NCI-H1048 (cell line): ENCODE results near the gene ACVR1.
"Not testable (repeated sequence)": the region's sequence is repeated elsewhere in the genome, so short reads cannot be mapped to it uniquely, and the experiment has no call there.

Experiments used
- DNase-seq: peaks from one replicate; lab custom pipeline; 2025; lab: John Stamatoyannopoulos, UW

ACVR1 gene

DNA sequence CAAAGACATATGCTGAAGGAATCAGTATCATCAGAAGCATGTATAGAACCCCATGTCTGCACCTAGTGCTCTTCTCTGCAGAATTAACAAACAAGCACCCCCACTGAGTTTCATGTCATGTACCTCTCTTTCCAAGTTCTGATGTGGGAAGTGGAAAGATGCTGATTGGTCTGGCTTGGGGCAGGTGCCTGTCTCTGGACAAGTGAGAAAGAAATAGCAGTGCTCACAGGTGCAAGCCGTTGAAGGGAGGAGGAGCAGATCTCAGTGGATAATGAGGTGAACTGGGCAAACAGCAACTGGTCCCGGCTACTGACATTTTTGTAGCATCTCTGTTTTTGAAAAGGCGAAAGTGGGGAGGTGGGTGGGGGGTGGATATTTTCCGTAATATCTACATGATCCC, 17.5 kb upstream of the ACVR1 start:
- no peak for DNase-seq

DNA sequence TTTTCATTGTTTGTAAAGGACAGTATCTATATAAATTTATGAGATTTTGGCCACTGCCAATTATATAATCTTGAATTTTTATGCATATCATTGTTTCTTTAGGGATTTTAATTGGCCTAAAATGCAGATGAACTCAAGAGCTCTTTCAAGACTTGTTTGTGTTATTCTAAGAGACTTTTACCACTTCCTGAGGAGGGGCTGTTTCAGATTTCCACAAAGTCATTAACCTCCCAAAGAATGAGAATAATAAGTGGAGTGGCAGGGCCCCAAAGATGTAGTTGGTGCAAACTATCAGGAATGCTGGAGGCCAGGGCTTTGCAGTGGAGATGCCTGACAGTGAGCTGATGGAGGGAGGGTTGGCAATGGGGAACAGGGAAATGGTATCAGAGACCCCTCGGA, 15.5 kb upstream of the ACVR1 start:
- DNase-seq: no peak

DNA sequence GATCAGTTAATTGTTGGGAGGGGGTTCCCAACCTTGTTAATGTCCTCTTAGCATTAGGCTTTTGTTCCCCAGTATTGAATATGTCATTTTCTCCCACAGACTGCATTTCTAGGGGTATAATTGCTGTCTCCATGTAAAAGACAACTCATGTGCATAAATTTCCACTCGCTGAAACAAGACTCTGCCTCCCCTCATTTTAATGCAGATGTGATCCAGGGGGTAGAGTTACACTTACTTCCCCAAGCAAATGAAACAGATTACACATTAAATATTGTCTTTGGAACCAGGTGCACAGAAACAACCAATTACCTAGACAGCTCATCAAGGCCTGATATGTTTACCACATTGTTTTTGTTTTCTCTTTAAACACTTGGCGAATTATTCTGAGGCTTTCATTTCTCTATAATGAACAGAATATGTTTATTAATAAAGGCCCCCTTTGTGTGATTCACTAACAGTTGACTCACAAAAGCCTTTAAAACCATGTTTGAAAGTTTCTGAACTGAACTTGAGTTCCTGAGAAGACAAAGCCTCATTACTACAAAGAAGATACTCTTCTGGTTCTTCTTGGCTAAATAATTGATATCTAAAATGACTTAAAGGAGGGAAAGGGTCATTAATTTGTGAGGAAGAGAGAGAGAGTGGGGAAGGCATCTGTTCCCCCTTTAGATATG, 15.0 kb upstream of the ACVR1 start:
- no peak for DNase-seq

DNA sequence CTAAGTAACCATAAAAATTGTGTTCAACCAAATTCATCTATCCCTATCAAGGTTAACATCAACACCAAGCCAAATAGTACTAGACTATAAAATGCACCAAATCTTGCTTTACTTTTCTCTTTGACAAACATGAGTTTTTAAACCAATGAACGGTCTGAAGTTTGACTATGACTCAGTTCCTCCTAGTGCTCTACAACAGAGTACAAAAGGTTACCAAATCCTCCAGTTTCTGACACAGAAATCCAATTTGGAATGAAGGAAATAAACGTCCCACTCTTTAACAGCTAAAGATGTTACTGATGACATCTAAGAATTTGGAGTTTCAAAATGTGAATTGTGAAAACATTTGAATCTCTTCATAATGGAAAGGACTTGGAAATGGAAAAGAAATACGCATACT, 11.8 kb upstream of the ACVR1 start:
- DNase-seq: no peak

DNA sequence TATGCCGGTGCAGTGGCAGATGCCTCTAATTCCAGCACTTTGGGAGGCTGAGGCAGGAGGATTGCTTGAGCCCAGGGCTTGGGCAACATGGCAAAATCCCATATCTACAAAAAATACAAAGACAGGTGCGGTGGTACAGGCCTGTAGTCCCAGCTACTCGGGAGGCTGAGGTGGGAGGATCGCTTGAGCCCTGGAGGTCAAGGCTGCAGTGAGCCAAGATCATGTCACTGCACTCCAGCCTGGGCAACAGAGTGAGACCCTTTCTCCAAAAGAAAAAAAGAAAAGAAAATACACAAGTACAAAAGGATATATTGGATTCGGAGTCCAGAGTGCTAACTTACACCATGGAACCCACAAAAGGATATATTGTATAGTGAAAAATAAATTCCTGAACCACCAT, 8.4 kb upstream of the ACVR1 start:
- DNase-seq: not testable (repeated sequence)

DNA sequence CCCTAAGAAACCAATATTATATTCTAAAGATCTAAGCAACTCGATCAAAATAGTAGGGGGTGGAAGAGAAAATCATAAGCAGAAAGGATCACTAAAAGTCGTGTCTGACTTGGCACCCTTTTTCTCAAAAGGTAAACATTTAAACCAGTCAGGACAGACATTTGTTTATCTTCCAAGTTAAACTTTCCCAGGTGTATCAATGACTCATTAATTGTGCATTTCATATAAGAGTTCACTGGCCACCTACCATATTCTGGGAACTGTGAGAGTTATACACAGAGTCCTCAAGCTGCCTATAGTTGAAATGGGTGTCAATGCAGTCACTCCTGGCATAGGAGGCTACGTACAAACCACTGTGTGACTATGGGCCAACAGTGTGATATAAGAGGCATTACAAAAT, 4.8 kb upstream of the ACVR1 start:
- no peak for DNase-seq

DNA sequence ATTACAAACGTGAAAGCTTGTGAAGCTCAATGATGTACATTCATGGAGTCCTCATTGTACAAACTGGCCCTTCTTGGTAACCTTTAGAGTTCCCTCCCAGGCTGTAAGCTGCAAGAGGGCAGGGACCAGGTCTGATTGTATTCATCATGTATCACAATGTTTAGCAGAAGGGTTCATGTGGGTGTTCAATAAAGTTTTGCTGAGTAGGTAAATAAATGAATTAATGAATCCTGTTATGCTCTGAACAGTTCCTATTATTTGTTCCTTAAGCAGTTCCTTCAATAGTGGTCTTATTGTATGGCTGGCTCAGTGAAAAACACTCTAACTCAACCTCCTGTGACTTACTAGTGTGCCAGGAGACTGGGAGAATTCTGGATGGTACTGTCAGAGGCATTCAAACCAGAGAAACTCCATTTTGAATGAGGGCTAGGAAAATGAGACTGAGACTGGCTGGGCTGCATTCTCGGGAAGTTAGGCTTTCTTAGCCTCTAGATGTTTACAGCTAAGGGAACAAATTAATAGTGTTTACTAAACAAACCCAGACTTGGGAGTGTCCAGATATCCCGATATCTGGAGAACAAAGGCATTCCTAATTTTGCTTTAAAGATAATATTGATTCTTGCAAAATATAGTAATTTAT, 1.8 kb upstream of the ACVR1 start:
- no peak for DNase-seq

DNA sequence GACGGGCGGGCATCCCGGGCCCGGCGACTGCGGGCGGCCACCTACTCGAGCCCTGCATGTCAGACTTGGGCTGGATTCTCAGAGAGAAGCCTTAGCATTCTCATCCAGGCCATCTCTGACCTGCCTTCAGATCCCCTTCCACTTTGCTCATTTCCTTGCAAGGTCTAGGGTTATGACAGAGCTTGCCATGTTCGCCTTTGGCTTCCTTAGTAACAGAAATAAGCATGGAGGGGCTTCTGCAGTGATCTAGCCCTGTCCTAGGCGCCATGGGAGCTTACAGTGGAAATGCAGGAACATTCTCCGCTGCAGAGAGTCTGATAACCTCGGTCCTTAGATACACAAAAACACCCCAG, 632 bp upstream of the ACVR1 start:
- no peak for DNase-seq

DNA sequence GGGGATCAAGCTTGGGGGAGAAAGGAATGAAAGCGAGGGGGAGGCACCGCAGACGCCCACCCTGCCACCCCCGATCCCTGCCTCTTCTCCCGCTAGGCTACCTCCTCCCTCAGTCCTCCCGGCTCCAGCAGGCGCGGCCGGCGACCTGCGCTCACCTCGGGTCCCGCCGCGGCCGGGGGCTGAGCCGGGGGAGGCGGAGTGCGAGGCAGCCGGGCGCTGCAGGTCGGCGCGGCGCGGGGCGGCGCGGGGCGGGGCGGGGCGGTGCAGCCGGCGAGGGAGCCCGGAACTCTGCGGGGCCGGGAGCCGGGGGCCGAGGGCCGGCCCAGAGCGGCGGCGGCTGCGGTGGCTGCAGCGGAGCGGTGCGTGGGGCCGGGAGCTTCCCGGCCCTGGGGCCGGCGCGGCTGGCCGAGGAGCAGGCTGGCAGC, 477 bp downstream of the ACVR1 start:
- DNase-seq: no peak

DNA sequence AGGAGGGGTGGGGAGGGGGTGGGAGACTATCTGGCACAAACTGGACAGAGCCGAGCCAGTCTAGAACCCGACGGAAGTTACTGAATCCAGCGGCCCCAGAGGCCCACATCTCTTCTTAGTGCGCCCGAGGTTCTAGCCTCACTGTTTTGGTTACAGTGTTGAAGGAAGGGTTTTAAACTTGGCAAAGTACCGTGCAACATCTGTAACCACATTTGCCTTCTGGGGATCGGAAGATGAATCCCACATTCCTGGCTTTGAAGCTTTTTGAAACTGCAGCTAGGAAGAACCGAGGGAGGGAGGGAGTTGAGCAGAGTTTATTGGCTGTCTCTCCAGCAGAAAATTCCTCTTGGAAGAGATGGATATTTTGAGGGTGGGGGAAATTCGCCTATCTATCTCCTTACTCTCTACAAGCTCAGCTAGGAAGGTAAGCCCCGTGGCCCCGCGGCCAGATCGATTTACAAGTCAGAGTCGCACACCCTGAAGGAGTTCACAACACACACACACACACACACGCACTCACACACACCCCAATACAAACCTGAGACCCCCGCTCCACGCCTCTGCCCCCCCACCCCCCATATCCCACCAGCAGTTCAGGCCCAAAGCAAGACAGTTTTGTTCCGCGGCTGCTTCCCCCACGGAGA, 1.0 kb downstream of the ACVR1 start:
- peak; percentile 5 for DNase-seq

DNA sequence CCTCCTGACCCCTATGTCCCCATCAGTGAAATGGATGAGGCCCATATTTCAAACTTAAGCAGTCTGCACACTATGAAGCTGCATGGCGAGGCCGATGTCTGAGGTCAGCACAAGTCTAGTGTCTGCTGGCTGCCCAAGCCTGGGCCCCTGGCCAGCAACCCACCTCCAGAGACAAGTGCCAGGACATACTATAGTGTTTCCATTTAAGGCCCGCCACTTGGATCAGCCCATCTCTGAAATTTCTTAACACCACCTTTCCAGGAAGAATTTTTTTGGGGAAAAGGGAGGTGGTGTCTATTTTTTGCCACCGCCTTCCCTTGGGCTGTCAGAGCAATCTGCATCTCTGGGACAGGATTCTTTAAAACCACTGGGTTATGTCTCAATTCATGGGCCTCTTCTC, 1.8 kb downstream of the ACVR1 start:
- DNase-seq: no peak

DNA sequence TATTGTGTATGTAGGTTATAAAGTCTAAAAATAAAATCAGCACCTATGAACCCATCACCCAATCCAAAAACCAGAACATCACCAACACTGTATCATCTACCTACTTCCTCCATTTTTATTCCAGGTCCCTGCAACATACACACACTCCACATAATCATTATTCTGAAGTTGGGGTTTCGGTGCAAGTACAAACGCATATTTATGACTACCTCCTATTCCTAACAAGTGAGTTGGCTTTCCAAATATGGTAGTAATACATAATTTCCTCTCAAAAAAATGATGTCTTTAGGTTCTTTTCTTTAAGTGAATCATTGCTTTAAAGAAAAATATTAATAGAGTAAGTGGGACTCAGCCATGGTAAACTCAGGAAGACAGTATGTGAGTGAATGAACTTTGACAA, 3.3 kb downstream of the ACVR1 start:
- no peak for DNase-seq

DNA sequence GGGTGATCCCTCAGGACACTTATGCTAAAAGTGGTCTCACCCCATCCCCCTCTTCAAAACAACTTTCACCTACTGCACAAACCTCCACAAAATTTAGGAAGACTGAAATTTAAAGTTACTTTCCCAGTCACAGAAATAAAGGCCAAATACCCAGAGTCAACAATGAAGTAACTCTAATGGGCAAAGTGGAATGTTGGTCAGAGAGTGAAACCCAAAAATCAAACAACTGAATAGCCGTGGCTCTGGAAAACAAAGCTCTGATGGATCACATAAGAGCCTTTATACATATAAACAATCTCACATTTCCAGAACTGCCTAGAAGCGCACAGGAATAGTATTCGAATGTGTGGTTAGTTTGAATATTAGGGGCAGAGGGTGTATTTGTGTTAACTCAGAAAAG, 4.7 kb downstream of the ACVR1 start:
- DNase-seq: no peak

DNA sequence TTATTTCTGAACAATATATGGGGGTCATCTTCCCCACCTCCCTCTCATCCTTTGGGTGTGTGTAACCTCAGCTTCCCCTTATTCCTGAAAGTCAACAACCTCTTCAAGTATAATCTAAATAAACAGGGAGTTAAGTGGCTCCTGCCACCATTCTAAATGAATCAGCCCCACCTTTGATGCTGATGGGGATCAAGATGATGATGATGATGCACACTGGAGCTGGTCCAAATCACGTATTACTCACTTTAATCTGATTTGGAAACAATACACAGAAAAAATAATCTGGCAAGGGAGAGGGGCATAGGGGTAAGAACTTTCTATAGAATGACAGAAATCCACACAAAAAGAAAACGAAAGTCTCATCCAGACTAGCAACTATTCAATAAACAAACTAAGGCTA, 7.1 kb downstream of the ACVR1 start:
- no peak for DNase-seq

DNA sequence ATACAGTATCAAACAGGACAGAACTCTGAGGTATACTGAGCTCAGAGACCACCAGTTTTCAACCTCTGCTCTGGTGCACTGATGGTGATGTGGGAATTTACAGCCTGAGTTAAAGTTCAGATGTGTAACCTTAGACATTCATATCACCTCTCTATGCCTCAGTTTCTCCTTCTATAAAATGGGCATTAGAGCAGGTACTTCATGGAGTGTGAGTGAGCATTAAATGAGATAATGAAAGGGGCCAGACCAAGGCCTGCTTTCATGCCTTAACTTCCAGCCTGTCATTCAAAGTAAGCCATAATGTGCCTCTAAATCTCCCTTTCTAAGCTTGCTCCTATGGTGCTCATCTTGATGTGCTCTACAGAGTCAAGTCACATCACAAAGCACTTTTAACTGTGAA, 8.4 kb downstream of the ACVR1 start:
- no peak for DNase-seq

DNA sequence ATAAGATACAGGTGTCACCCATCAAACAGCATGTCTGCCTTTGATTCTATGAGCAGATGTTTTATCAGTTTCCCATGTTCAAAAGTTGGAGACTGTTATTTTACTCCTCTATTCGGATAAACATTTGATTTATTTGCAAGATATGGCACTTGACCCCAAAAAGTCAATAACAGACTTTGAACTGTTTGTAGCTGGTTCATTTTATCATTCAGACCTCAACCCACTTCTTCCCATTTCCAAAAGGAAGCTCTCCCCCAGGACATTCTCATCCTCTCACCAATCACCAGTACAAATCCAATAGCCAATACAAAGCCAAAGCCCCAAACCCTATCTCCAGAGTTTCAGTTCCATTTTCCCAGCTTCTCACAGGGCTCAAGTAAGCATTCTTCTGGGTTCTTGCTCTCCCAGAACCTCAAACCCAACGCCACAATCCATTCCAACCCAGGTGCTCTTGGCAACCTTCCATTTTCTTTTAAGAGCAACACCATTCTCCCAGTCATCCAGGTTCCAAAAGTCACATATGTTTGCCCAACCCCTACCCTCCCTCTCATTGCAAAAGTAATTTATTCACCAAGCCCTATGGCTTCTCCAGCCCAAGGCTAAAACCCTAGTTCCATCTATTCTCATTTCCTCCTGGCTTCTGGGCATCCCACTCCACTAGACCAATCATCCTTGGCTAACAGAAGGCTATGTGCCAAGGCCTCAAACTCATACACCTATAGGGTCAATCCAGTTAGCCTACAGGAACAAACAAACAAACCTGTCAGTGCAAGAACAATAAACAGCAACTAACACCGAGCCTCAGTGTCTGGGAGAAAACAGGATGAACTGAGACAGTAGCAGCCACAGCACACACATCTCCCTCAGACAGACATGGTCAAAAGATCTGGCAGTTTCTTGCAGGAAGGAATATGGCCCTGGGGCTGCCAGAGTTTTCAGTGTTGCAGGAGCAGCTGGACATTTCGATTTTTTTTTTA, 9.2 kb downstream of the ACVR1 start:
- DNase-seq: no peak

DNA sequence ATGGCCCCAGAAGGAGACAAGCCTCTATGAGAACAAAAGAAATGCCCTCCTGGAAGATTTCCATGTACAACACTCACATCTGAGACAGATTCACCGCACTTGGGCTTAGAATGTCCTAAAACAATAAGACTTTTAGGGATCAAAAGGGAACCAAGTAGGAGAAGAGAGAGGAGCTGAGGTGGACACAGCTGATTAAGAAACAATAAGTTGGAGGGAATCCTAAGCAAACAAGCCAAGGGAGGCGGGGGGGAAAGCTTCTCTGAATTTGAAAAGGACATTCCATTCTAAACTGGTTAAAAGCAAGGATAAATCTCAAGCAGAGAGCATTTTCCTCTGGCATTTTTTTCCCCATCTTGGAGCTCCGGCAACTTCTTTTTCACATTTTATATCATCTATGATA, 9.9 kb downstream of the ACVR1 start:
- DNase-seq: no peak

DNA sequence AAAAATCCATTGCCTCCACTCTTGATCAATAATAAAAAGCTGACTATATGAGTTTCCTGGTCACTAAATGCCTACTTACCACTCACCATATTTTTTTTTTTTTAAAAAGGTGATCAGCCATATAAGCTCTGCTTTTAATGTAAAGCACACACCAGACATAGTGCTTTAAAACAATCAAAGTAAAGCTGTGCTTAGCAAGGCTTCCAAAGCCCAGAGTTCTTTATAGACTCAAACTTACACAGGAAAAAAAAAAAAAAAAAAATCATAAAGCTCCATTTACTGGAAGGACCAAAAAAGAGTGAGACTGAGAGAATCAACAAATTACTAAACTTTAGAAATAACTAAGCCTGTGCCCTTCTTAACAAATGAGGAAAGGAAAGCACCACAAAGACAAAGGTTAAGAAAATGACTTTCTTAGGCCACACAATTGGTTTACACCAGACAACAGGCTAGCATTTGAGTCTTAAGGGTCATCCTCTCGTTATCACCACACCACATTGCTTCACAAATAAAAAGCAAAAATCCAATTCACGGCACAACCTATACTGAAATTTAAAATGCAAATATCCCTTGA, 11.2 kb downstream of the ACVR1 start:
- no peak for DNase-seq

DNA sequence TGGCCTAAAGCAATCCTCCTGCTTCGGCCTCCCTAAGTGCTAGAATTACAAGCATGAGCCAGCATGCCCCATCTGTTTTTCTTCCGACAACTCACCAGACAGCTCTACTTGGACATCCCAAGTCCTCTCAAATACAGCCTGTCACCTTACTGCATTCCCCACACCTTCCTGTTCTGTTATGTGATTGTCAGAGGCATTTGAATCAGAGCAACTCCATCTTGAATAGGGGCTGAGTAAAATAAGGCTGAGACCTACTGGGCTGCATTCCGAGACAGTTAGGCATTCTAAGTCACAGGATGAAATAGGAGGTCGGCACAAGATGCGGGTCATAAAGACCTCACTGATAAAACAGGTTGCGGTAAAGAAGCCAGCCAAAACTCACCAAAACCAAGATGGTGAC, 17.3 kb downstream of the ACVR1 start:
- DNase-seq: no peak

DNA sequence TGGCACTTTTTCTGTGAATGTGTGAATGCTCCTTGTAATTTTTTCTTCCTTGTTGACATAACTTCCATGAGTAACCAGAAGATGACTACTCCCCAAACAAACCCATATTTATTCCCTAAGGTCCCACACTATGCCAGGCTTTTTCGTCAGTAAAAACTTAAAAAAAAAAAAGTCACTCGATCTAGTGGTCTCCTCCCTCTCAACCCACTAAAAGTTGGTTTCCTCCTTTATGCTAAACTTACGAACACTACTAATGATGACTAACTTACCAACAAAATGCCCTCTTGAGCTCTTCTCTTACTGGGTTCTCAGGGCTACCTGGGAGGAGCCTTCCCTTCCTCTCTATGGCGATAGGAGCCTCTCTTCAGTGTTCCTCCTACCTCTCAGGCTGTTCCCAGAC, 18.2 kb downstream of the ACVR1 start:
- no peak for DNase-seq

DNA sequence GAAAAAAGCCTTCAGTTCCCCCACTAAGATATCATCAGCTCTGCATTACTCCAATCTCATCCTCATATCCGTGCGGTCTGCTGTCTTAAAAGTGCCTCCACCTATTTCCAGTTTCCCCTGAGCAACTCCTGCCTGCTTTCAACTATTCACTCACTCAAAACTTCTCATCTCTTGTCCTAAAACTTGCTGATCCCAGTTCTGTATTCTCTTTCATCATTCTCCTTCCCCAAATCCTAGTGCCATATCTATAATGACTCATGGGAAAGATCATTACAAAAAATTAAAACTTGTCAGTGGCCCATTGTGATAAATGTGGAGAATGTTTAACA, 20.0 kb downstream of the ACVR1 start:
- DNase-seq: no peak

DNA sequence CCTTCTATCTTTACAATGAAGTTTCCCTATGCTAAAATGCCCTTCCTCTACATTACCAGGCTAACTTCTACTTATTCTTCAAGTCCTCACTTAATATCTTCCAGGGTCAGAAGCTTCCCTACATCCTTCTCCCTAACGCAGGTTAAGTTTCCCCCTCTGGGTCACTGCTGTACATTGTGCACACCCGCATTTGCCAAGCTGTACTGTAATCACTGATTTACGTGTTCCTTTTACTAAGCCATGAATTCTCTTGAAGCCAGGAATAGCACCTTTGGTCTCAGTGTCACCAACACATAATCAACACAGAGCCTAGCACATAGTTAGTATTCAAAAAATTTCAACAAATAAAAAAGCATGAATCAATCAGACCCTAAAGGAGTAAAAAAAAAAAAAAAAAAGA, 22.3 kb downstream of the ACVR1 start:
- DNase-seq: no peak
